Esophagus muscularis mucosa (tissue), 4 donors: ENCODE results near the gene EDA. TPM values are rescaled to one million over a fixed set of nuclear protein-coding genes. Genes with fewer than 3 reads are reported as not detected.

ENCODE experiments used
- DNase-seq: peaks from one replicate; pipeline ENCODE4 v3.0.0-alpha.2; 2017; ENCODE audit errors: extremely low spot score
- H3K27ac ChIP-seq, 4 donors: fragments of 200-600 bp; sonication (generic); replicated peaks in 1 of 4; 1 replicate in 3 of 4; 2 replicates in 1 of 4; pipeline ENCODE4 v1.5.1; 2016 to 2019; ENCODE audit warnings: mild to moderate bottlenecking in 1 of 4
- H3K27me3 ChIP-seq, 4 donors: fragments of 200-600 bp; sonication (generic); one replicate each; pipeline versions ENCODE4 v1.5.1 to v1.6.0; 2016 to 2019
- H3K36me3 ChIP-seq, 4 donors: fragments of 200-600 bp; sonication (generic); one replicate each; pipeline ENCODE4 v1.5.1; 2016 to 2019
- H3K4me1 ChIP-seq, 4 donors: fragments of 200-600 bp; sonication (generic); one replicate each; pipeline ENCODE4 v1.5.1; 2016 to 2019
- H3K4me3 ChIP-seq, 4 donors: fragments of 200-600 bp; sonication (generic); 1 replicate in 2 of 4; 2 replicates in 2 of 4; pipeline ENCODE4 v1.5.1; 2016 to 2019; ENCODE audit warnings: mild to moderate bottlenecking in 4 of 4, moderate library complexity in 1 of 4
- H3K9me3 ChIP-seq, 4 donors: fragments of 200-600 bp; sonication (generic); 1 replicate in 3 of 4; 2 replicates in 1 of 4; pipeline ENCODE4 v1.5.1; 2016 to 2019
- EP300 ChIP-seq: sonication (generic); formaldehyde crosslinking; IDR thresholded peaks from one replicate; pipeline ENCODE4 v1.6.1; 2017; ENCODE audit warnings: antibody characterized with exemption
- POLR2A ChIP-seq: fragments of 450-650 bp; IDR thresholded peaks from one replicate; pipeline ENCODE4 v1.6.1; 2017; ENCODE audit warnings: antibody characterized with exemption, moderate library complexity, mild to moderate bottlenecking, low read depth
- POLR2AphosphoS5 ChIP-seq, 2 donors: sonication (generic); formaldehyde crosslinking; IDR thresholded peaks; one replicate each; pipeline ENCODE4 v1.6.1; 2017; ENCODE audit warnings: antibody characterized with exemption in 2 of 2
- whole genome bisulfite sequencing: methylation state at CpG from one replicate; pipeline ENCODE4 v1.1.5; 2018; 5-methylcytosine and 5-hydroxymethylcytosine counted together
- intact Hi-C: fragments of 100-400 bp; cut with DNase I; formaldehyde crosslinking; loops from one replicate; pipeline ENCODE4 v1.15.1; 2023
- total RNA-seq, 4 donors: library from RNA; depleted of rRNA; stranded (reverse); fragments of >200 nt; gene quantifications; one replicate each; pipeline versions ENCODE4 v1.1.0 to v1.2.1, GENCODE V29; 2016
- TF ChIP-seq, protein P1 (sequence below), 3 experiments: fragments of 200-600 bp in 2 of 3; fragments of 450-650 bp in 1 of 3; sonication (generic) in 2 of 3; IDR thresholded peaks; one replicate each; pipeline ENCODE4 v1.5.1; 2017 to 2019; ENCODE audit warnings: antibody characterized with exemption in 3 of 3, mild to moderate bottlenecking in 2 of 3, moderate library complexity in 1 of 3

Gene EDA
- total RNA-seq, 4 donors from 2014 or later, result 4.3 to 10.9 (median 6.3) TPM

DNA sequence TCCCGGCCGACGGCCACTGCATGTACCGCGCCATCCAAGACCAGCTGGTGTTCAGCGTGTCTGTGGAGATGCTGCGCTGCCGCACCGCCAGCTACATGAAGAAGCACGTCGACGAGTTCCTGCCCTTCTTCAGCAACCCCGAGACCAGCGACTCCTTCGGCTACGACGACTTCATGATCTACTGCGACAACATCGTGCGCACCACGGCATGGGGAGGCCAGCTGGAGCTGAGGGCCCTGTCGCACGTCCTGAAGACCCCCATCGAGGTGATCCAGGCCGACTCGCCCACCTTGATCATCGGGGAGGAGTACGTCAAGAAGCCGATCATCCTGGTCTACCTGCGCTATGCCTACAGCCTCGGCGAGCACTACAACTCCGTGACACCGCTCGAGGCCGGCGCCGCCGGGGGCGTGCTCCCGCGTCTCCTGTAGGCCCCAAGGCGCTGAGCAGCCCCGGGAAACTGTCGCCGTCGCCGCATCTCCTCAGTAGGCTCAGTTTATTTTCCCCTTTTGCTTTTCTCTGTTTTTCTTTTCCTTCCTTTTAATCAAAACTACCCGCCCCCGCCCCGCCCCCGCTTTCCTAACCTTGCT, 447.1 kb downstream of the EDA start:
- Histone ChIP-seq H3K9me3 (no peaks in the 10 kb centered on the region), H3K27ac (no peak overlapping the region), H3K36me3 (no peaks in the 10 kb centered on the region), H3K27me3 (no peaks in the 10 kb centered on the region), H3K4me1 (no peaks in the 10 kb centered on the region), H3K4me3 (no peak overlapping the region)
- 80% methylated on average over 41 of the region's 52 CpGs for WGBS
- intact Hi-C loops, result no loop called here
- TF ChIP-seq EP300 (no peak), POLR2AphosphoS5 (IDR thresholded peaks at IDR 0.05) (no peak), POLR2A (no peak)
- TF ChIP-seq, protein P1, sequence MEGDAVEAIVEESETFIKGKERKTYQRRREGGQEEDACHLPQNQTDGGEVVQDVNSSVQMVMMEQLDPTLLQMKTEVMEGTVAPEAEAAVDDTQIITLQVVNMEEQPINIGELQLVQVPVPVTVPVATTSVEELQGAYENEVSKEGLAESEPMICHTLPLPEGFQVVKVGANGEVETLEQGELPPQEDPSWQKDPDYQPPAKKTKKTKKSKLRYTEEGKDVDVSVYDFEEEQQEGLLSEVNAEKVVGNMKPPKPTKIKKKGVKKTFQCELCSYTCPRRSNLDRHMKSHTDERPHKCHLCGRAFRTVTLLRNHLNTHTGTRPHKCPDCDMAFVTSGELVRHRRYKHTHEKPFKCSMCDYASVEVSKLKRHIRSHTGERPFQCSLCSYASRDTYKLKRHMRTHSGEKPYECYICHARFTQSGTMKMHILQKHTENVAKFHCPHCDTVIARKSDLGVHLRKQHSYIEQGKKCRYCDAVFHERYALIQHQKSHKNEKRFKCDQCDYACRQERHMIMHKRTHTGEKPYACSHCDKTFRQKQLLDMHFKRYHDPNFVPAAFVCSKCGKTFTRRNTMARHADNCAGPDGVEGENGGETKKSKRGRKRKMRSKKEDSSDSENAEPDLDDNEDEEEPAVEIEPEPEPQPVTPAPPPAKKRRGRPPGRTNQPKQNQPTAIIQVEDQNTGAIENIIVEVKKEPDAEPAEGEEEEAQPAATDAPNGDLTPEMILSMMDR (IDR thresholded peaks at IDR 0.05), result no peak
- DNase-seq, result no peak

- H3K9me3 ChIP-seq, result no peaks in the 10 kb centered on the region
- 71% methylated on average over 7 of the region's 7 CpGs for WGBS
- H3K36me3 ChIP-seq, result no peaks in the 10 kb centered on the region
- no peak for TF ChIP-seq POLR2A
- TF ChIP-seq POLR2AphosphoS5 (IDR thresholded peaks at IDR 0.05), result no peak
- no peak for TF ChIP-seq EP300
- TF ChIP-seq, protein P1 (IDR thresholded peaks at IDR 0.05), result no peak
- intact Hi-C loops, result no loop called here
- no peak overlapping the region for H3K4me3 ChIP-seq
- no peak for DNase-seq
- no peaks in the 10 kb centered on the region for H3K4me1 ChIP-seq
- no peaks in the 10 kb centered on the region for H3K27me3 ChIP-seq
- H3K27ac ChIP-seq, result no peak overlapping the region
Observed at GRCh38 chrX:70066646-70067045, 450.7 kb downstream of the EDA start.

DNA sequence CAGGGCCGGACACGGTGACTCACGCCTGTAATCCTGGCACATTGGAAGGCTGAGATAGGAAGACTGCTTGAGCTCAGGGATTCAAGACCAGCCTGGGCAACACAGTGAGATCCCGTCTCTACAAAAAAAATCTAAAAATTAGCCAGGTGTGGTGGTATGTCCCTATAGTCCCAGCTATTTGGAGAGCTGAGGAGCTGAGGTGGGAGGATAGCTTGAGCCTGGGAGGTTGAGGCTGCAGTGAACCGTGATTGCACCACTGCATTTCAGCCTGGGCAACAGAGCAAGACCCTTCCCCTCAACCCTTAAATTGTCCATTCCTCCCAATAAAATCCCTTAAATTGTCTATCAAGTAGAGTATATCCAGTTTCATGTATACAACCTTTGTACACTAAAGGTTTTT, 463.4 kb downstream of the EDA start:
- H3K4me1 ChIP-seq, result no peaks in the 10 kb centered on the region
- TF ChIP-seq, protein P1 (IDR thresholded peaks at IDR 0.05), result no peak
- TF ChIP-seq EP300, result no peak
- TF ChIP-seq POLR2A, result no peak
- no peak for TF ChIP-seq POLR2AphosphoS5 (IDR thresholded peaks at IDR 0.05)
- H3K4me3 ChIP-seq, result no peak overlapping the region
- H3K9me3 ChIP-seq, result no peaks in the 10 kb centered on the region
- intact Hi-C loops, result no loop called here
- H3K27ac ChIP-seq, result no peak overlapping the region
- no peak for DNase-seq
- H3K27me3 ChIP-seq, result no peaks in the 10 kb centered on the region
- H3K36me3 ChIP-seq, result no peaks in the 10 kb centered on the region
- WGBS, result 71% methylated on average over 5 of the region's 5 CpGs

DNA sequence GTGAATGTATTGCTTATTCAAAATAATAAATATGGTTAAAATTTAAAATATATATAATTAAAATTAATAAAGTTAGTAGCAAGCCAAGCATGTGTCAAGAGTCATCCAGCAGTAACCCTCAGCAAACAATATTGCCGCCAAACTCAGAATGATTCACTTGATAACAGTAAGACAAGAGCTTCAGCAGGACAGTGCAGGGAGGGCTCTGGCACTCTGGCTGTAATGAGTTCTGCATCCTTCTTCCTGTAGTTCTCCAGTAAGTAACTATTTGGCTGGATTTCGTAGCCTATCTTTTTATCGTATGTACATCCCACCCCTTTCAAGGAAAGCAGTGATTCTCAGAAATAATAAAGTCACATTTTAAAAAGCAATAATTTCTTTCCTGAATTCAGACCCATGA, 464.0 kb downstream of the EDA start:
- H3K4me3 ChIP-seq, result no peak overlapping the region
- intact Hi-C loops, result no loop called here
- H3K9me3 ChIP-seq, result no peaks in the 10 kb centered on the region
- no peaks in the 10 kb centered on the region for H3K36me3 ChIP-seq
- H3K4me1 ChIP-seq, result no peaks in the 10 kb centered on the region
- 71% methylated on average over 3 of the region's 3 CpGs for WGBS
- no peak overlapping the region for H3K27ac ChIP-seq
- H3K27me3 ChIP-seq, result no peaks in the 10 kb centered on the region
- TF ChIP-seq POLR2A (no peak), EP300 (no peak), POLR2AphosphoS5 (IDR thresholded peaks at IDR 0.05) (no peak)
- TF ChIP-seq, protein P1 (IDR thresholded peaks at IDR 0.05), result no peak
- DNase-seq, result no peak

- H3K9me3 ChIP-seq, result no peaks in the 10 kb centered on the region
- H3K27ac ChIP-seq, result no peak overlapping the region
- peaks cover 0 to 3% (median 3%) of the 10 kb centered on the region in 4 donors for H3K4me1 ChIP-seq
- intact Hi-C loops, result no loop called here
- H3K27me3 ChIP-seq, result no peaks in the 10 kb centered on the region
- TF ChIP-seq POLR2A (no peak), EP300 (no peak), POLR2AphosphoS5 (IDR thresholded peaks at IDR 0.05) (no peak)
- DNase-seq, result no peak
- 65% methylated on average over 4 of the region's 4 CpGs for WGBS
- no peaks in the 10 kb centered on the region for H3K36me3 ChIP-seq
- H3K4me3 ChIP-seq, result no peak overlapping the region
Observed at GRCh38 chrX:70082723-70083122, 466.8 kb downstream of the EDA start.
